Activated CD4-positive, alpha-beta T cell treated with anti-CD3 and anti-CD28 coated beads, Interleukin-2, amount 50 U/mL, for 48 hours (primary cell): ENCODE data around the gene RFPL3.
"Not testable (repeated sequence)": the region's sequence is repeated elsewhere in the genome, so short reads cannot be mapped to it uniquely, and the experiment has no call there.

ENCODE experiments used
- DNase-seq, 2 experiments: peaks; one replicate each; pipeline ENCODE4 v3.0.0-alpha.2; 2020

RFPL3 gene

DNA sequence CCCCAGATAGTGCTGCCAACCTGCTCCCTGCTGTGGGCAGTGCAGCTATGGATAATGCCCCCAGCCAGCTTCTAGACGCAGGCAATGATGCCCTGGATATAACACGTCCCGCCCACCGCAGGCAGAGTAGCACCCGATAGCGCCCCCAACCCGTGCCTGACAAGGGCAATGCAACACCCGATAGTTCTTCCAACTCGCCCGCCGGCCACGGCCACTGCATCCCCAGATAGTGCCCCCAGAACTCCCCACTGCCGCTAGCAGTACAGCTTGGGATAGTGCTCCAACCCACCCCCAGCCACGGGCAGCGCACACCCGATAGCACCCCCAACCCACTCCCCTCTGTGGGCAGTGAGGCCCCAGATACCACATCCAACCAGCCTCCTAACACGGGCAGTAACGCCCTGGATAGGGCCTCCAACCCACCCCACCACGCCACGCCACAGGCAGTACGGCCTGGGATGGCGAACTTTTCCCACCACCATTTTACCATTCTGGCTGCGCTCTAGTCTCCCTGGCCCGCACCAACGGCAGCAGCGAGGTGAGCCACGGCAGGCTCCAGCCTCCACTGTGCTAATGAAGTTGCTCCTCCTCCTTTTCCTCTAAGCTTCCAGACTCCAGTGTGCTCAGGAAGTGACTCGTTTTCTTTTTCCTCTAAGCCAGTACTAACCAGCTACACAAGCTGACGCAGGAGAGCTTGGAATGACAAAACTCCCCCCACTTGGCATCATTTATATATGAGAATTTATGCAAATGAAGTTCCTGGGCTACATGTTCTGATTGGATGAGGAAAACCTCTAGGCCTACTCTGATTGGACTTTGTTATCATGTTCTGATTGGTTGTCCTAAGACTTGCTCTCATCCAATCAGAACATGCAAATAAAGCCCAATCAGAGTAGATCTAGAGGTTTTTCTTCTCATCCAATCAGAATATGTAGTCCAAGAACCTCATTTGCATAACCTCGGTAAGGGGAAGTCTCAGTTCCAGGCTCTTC lies 3.0 kb upstream of the RFPL3 start:
- DNase-seq = no peak

DNA sequence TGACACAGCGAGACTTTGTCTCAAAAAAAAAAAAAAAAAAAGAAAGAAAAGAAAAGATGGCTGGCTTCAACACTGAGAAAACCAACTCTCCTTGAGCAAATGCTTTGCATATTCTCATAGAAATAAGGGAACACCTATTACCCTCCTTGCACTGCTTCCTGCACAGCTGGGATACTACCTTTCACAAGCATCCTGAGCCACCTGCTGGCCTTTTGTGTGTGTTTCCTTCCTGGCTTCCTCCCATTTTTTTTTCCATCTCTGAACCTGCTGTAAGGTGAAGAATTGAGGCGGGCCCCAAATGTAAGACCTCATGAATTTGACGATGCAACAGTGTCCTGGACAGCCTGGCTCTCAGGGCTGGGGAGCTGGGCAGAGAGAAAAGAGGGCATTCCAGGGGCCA lies 1.9 kb upstream of the RFPL3 start:
- DNase-seq = no peak

DNA sequence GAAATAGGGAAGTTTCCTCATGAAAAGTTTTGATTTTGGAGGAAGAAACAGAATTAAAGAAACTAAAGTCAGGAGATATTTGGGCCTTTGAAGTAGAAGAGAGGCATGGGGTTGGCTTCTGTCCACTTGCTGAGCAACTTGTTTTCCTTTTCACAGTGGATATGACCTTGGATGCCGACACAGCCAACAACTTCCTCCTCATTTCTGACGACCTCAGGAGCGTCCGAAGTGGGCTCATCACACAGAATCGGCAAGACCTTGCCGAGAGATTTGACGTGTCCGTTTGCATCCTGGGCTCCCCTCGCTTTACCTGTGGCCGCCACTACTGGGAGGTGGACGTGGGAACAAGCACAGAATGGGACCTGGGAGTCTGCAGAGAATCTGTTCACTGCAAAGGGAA lies 2.4 kb downstream of the RFPL3 start:
- DNase-seq = not testable (repeated sequence)

DNA sequence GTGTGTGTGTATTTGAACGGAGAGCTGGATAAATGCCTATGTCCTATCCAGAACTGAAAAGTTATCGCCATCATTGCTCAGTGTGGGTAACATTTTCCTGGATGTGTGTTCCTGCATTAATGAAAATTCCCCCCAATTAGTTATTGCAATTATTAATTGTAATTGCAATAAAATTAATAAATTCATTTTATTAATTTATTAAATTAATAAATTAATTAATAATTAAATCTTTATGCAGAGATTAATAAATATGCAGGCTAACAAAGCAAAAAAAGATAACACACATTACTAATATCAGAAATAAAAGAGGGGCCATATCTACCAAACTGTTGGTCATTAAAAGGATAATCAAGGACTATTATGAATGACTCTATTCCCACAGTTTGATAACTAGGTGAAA lies 3.6 kb downstream of the RFPL3 start:
- DNase-seq = no peak

DNA sequence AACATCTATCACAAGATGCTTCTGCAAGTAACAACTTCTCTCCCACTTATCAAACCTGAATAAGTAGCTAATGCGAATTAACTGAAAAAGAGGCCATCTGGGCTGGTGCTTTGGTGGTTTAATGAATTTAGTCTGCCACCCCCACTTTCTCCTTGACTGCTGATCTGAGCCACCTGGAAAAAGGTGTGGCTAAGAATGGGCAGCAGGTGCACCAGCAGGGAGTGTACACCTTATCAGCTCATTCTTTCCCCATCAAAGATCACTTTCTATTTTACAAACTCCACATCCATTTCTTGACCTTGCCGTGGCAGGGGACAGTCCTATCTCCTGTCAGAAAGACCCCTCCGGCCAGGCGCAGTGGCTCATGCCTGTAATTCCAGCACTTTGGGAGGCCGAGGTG lies 6.5 kb downstream of the RFPL3 start:
- no peak for DNase-seq

DNA sequence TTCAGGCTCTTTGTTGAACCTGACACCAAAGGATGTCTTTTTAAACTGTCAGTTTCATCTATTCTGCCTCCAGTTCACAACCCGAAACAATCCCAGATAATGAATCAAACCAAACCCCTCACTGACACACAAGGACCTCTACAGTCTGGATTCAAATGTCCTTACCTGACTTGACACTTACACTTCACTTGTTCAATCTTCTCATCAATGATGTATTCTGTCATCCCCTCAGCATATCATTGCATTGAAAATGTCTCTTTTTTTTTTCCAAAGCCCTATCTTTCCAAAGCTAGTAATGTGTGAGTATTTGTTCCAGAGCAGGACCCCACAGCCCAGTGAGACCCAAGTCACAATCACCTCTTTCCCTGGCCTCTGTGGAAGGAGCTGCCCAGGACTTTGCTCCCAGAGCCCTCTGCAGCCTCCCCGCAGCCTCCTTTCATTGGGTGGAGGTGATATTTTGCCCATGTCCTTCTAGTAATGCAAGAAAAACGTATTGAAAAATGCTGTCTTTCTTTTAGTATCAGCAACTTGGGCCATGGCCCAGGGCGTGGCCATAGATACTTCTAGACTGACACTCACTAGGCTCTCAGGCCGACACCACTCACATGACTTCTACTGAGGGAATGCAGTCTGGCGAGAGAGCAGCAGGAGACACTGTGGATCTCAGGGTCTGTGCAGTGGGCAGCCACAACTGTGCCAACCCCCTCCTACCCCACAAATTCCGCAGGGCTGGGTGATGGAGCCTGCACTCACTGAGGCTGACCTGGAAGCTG lies 18.2 kb downstream of the RFPL3 start:
- DNase-seq = no peak

GRCh38 chr22:32376681-32377080 lies 19.0 kb downstream of the RFPL3 start:
- DNase-seq = no peak

GRCh38 chr22:32378707-32379272 lies 21.1 kb downstream of the RFPL3 start:
- DNase-seq = peak; percentile 11 to 30

DNA sequence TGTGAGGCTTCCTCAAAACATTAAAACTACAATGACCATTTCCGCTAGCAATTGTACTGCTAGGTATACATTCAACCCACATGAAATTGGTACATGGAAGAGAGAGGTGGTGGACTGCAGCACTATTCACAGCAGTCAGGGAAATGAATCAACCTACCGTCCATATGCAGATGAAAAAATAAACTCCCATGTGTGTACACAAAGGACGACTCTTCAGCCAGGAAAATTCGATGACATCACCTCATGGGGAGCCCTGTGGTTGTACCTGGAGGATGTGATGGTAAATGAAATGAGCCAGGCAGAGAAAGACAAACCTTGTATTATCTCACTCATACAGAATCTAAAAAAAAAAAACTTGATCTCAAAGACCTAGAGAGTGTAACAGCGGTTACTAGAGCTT lies 23.3 kb downstream of the RFPL3 start:
- no peak for DNase-seq

DNA sequence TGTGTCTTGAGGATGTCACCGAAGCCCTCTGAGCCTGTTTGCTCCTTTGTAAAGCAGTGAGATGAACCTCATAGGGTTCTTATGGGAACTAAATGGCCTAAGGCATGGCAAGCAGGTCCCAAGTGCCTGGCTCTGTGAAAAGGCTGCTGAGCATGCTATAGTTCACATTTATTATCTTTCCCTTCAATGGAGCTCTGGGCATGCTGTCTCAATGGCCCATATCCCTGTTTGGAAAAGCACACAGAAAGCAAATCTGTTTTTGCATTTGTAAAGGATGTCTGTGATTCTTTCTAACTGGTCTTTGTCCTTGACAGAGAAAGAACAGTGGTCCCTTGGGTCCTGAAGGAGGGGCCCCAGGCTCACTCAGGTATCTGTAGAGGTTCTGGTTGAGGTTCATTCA lies 28.0 kb downstream of the RFPL3 start:
- no peak for DNase-seq

- DNase-seq = peak; percentile 22 to 26
Measured at GRCh38 chr22:32389685-32390084, 32.0 kb downstream of the RFPL3 start.

GRCh38 chr22:32395107-32395506 lies 37.4 kb downstream of the RFPL3 start:
- DNase-seq = no peak

DNA sequence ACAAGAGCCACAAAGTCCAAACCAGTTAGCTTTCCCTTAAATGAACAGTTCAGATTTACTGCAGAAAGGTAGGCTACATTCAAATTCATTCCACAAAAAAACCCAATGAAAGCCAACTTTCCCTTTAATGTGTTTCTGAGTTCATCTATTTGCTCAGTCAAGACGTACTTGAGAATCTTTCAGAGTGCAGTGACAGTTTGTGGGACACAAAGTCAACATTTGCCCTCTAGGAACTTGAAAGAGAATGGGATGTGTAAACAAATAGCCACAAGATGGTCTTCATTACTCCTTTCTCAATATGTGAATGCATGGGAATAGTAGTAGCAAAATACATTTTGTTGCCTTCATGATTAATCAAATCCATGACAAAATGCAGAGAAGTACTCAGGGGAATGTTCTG lies 38.6 kb downstream of the RFPL3 start:
- DNase-seq = no peak

- no peak for DNase-seq
Measured at GRCh38 chr22:32396746-32397145, 39.1 kb downstream of the RFPL3 start.

DNA sequence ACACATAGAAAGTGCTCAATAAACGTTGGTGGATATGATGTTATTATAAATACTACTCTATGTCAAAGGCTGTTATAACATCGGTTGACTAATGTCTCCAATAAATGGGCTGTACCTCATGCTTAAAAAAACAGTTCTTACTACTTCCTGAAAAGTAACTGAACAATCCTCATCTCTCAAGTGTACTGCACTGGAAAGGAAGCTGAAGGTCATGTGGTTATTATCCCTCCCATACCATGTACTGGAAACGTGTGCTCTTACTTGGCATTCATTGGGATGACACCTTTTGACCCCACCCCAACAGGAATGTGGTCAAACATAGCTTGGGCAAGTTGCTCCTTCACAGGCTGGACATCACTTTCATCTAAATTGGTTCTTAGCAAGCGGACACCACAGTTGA lies 43.8 kb downstream of the RFPL3 start:
- no peak for DNase-seq

DNA sequence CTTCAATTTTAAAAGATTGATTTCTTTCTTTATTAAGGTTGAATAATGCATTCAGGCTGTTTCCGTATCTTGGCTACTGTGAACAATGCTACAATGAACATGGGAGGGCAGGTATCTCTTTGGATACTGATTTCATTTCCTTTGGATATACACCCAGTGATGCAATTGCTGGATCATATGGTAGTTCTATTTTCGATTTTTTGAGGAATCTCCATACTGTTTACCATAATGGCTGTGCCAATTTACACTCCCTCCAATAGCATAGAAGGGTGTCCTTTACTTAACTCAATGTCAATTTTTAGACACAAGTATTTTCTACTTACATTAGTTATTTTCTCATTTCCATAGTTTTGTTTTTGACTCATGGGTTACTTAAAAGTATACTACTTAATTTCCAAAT lies 46.4 kb downstream of the RFPL3 start:
- no peak for DNase-seq

DNA sequence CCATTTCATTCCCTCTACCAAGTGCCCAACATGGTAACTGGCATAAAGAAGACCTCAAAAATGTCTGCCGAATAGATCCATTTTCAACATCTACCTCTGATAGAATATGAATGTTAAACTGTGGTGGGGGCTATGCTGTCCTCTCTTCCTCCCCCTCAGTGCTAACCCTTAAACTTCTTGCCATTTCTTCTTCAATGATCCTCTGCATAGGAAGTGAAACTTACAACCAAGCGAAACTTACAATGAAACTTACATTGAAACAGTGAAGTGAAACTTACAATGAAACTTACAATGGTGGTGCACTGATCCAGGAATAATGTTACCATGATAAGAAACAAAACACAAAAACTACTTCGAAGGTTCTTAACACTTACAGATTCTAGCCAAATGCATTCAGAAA lies 49.6 kb downstream of the RFPL3 start:
- no peak for DNase-seq

GRCh38 chr22:32407936-32408335 lies 50.3 kb downstream of the RFPL3 start:
- DNase-seq = no peak

DNA sequence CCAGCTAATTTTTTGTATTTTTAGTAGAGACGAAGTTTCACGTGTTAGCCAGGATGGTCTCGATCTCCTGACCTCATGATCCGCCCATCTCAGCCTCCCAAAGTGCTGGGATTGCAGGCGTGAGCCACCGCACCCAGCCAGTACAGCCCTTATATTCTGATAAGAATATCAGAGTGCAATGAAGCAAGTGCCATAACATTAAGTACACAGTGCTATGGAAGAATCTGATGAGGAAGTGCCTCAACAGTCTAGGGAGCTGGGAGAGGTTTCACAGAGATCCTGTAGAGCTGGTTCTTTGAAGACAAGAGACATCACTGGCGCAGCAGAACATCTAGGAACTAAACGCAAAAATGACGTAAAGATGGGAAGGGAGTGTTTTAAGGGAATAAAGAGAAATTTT lies 52.3 kb downstream of the RFPL3 start:
- DNase-seq = no peak

DNA sequence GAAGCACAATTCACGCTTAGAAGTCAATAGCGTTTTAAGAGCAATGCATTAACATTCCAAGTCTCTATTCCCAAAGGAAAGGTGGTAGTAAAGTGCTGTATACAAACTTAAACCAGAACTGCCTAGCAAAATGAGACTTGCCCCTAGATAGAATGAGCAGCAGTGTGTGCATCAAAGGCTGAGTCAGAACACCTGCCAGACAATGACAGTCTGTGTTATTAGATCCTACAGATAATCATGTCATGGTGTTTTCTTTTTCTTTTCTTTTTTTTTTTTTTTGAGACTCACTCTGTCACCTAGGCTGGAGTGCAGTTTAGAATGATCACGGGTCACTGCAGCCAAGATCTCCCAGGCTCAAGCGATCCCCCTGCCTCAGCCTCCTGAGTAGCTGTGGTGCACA lies 52.8 kb downstream of the RFPL3 start:
- no peak for DNase-seq
